HG03469 (cell line): ENCODE results near the gene TTC8.
A peak's percentile ranks its signal among the peaks of the same experiment; 100 is the strongest.
"Not testable (repeated sequence)": the region's sequence is repeated elsewhere in the genome, so short reads cannot be mapped to it uniquely, and the experiment has no call there.

Experiments
- ATAC-seq: cut with Tn5 transposase; IDR thresholded peaks from one replicate; pipeline ENCODE4 v1.9.1; 2021; ENCODE audit warnings: mild to moderate bottlenecking, moderate library complexity, moderate number of reproducible peaks; ENCODE audit not compliant: unreplicated experiment

Gene TTC8

DNA sequence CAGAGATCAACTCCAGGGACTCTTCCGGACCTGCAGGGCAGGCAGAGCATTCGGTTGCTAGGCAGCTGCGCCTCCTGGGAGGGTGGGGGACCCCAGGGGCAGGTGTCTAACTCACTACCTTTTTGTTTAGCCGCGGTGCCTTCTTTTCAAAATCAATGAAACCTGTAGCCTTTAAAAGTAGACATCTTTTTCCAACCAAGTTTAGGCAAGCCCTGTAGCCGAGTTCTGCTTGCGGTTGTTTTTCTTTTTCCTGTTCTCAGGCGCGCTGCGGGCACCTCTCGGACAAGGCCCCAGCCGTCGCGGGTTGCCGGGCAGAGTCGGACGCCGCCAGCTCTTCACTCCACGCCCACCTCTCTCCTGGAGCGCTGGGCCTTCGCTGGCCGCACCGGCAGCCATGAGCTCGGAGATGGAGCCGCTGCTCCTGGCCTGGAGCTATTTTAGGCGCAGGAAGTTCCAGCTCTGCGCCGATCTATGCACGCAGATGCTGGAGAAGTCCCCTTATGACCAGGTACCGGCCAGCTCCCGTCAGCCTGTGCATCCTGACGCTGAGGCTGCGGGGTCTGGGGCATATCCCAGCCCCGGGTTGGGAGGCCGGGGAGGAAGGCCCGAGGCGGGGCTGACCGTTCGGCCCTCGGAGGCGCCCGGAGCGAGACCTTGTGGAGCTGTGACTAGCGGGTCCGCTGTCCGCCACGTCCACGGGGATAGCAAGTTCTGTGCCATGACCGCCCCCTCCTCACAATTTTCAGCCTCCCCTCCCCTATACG, at the start of gene TTC8:
TSS of gene TTC8 (plus strand) at position 338 of the 764 bp plus-strand sequence. CDS start at position 395, 57 bp downstream.
- ATAC-seq, result peak; percentile 94

DNA sequence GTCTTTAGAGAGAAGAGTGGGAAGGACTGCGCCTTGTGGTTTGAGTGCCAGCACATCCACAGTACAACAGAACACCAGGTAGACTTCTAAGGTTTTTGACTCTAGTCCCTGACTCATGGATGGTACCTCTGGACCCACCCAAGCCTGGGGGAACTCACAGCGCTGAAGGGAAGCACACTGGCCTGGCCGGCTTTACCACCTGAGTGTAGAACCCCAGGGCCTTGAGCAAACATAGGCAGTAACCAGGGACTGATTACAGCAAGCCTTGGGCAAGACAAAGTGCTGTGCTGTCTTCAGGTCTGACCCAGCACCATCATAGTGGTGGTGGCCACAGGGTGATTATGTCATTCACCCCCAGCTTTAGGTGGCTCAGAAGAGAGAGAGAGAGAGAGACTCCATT, 48.9 kb upstream of the TTC8 start:
- no peak for ATAC-seq

DNA sequence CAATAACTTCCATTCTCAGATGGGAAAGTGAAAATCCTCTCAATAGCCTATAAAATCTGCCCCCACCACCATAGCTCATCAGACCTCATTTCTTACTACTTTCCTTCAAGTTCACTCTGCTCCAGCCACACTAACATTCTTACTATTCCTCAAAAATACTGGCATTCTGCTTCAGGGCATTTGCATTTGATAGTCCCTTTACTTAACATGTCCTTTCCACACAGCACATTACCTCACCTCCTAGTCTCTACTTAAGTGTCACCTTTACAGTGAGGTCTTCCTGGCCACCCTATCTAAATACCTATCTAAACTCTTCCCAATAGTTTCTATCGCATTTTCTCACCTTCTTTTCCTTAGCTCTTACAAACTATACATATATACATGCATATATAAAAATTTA, 38.5 kb upstream of the TTC8 start:
- no peak for ATAC-seq

DNA sequence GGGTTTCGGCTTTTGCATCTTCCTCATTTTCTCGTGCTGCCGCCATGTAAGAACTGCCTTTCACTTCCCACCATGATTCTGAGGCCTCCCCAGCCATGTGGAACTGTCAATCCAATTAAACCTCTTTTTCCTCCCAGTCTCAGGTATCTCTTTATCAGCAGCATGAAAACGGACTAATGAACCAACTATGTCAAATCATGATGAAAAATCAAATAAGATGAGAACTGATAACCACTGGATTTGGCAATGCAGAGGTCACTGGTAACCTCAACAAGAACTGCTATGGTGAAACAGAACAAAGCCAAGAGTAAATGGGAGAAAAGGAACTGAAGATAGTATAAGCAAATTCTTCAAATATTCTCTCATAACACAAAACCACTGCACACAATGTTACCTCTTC, 37.7 kb upstream of the TTC8 start:
- ATAC-seq, result no peak

DNA sequence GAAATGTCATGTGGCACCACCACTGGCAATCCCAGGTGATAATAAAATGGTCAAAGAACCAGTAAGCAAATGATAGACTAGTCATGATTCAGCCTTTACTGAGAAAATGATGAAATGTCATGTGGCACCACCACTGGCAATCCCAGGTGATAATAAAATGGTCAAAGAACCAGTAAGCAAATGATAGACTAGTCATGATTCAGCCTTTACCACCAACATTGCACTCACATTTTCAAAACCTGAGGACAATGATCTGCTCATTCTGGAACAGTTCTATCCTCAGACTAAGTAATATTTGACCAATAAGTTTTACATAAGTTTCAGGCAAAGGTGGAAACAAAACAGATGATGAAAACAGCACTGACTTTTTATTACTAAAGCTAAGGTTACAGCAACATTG, 34.9 kb upstream of the TTC8 start:
- not testable (repeated sequence) for ATAC-seq

DNA sequence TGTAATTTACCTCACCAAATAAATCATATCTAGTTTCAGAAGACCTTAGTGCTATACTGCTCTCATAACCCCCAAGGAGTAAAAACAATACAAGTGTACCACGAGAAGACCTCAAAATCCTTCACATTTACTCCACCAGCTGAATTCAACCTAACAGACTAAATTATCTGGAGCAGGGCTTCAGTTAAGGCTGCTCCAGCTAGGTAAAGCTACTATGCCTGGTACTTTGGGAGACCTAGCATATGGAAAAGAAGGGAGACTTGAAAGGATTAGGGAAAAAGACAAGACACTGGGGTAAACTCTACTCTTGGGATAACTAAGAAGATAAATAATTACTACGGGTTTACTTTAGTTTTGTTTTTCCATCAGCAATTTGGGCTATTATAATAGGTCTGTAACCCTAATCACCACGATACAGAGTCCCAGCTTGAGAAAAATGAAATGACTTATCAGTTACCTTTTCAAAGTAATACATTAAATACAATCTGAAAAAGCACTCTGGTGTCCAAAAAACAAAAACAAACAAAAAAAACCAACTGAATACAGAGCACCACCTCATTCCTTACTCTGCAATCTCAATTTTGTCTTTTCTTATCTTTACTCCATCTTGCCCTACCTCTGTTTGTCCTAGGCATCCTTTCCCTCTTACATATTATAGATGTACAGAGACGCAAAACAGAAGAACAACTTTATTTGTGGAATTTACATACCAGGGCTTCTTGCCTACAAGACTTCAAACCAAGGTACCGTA, 33.8 kb upstream of the TTC8 start:
- ATAC-seq, result no peak

DNA sequence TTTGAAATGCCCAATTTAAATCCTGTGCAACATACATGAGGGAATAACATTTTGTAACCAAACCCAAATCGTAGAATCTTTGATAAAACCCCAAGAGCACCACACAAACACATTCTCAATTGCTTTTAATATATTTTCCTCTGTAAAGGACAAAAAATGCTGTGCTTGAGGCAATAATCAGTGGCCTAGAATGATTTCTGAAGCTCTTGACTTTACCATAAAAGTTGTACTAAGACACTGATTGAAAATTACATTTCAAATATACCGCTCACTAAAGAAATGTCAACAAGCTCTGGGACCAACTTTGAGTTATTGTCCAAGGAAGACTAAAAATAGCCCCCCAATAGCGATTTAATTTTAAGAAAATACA, 33.2 kb upstream of the TTC8 start:
- no peak for ATAC-seq

DNA sequence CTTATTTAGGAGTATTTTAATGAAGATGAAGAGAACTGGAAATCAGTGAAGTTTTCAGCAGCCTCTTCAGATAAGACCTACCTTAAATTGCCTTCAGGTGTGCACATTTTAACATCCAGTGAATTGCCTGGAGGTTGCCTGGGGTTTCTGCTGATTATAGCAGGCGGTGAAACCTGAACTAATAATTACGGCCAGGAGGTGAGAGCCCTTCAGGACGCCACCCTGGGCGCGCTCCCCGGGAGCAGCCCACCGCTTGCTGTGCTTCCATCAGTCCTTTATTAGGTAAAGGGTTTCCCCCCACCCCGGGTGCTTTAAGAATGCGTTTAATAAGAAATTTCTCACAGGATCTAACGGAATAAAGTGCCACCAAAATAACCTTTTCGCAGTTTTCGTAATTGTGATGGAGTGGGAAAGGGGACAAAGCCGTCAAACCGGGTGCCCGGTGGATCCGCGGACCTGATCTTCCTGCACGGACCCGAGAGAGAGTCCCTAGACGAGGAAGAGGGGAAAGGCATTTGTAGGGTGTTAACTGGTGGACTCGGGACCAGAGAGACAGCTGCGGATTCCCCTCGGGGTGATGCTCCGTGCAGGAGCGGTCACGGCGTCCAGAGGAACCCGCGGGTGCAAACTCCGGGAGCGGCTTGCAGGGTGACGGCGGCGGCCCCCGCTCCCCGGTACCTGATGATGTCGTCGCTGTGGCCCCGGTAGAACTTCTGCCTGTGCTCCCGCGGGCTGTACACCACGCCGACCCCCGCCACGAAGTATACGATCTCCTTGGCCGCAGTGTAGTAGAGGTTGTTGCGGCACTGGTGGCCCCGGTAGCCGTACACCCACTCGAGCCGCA, 32.6 kb upstream of the TTC8 start:
- ATAC-seq, result no peak

DNA sequence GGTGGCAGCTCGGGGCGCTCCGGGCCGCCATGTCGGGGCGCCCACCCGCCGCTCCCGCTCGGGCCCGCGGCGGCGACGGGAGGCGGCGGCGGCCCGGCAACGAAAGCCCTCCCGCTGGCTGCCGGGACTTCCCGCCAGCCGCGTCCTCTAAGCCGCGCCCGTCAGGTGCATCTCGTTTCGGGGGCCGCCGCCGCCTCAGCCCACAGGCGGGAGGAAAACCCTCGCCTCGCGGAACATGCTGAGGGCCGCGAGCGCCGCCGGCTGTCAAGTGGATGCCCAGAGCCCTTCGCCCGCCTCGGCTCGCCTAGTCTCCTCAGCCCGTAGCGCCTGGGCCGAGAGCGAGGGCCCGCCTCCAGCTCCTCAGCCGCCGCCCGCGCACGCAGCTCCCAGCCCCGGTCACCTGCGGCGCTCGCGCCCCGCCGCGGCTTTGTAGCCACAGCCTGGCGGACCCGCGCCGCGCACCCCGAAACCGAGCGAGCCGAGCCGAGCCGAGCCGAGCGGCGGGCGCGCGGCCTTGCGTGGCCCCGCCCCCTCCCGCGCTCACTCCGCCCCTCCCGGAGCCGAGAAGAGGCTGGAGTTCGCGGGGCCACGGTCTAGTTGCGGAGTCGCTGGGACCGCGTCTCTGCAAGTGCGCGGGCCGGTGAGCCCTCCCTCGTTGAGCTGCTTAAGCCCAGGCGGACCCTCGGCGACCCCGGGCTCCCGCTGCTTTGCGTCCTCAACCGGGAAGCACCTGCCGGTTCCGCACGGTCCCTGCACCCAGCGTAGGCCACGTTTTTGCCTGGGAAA, 31.8 kb upstream of the TTC8 start, which contains the start of gene EML5:
TSS of gene EML5 (minus strand) at position 481 of the 786 bp plus-strand sequence. CDS start at position 31, 450 bp downstream.
- ATAC-seq, result peak; percentile 83

DNA sequence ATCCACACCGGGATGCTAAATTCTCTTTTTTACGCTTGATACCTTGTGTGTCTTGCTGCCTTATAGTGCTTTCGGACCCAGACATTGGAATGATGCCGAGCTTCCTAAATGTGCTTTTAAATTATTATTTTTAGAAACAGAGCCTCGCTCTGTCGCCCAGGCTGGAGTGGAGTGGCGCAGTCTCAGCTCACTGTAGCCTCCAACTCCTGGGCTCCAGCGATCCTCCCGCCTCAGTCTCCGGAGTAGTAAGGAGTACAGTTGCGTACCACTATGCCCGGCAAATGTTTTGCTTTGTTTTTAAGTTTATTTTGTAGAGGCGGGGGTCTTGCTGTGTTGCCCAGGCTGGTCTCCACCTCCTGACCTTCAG, 31.2 kb upstream of the TTC8 start:
- ATAC-seq, result no peak

DNA sequence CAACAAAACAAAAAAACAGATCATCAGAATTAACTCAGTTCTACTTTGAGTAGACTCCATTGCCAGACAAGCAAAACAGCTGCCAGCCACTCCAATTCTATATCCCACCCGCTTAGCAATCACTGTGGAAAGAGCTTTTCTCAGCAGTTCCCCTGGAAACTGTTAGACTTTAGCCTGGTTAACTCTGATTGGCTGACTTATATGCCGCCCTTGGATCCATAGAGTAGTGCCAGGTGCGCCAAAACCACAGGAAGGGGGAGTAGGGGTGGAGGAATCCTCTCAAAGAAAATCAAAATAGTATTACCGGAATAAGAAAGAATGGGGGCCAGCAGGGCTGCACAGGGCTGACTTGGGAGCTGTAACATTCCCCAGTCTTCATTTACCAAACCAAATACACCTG, 26.3 kb upstream of the TTC8 start:
- no peak for ATAC-seq

DNA sequence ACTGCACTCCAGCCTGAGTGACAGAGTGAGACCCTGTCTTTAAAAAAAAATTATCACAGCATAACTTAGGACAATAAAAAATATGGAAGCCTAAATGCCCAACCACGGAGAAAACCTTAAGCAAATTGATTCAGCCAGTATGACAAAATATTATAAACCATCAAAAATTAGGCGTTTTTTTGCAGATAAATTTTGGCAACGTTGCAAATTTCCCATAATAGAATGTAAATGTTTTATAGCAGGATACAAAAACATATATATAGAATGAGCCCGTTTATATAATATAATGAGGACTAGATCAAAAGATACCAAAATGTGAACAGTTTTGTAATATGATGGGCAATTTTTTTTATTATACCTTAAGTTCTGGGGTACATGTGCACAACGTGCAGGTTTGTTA, 24.9 kb upstream of the TTC8 start:
- no peak for ATAC-seq

DNA sequence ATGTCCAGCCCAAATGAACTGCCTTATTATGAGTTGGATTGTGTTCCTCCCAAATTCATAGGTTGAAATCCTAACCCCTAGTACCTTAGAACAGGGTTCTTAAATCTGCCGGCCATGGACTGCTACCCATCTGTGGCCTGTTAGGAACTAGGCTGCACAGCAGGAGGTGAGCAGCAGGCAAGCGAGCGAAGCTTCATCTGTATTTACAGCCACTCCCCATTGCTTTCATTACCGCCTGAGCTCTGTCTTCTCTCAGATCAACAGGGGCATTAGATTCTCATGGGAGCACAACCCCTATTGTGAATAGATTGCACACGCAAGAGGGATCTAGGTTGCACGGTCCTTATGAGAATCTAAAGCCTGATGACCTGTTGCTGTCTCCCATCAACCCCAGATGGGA, 21.9 kb upstream of the TTC8 start:
- ATAC-seq, result no peak

DNA sequence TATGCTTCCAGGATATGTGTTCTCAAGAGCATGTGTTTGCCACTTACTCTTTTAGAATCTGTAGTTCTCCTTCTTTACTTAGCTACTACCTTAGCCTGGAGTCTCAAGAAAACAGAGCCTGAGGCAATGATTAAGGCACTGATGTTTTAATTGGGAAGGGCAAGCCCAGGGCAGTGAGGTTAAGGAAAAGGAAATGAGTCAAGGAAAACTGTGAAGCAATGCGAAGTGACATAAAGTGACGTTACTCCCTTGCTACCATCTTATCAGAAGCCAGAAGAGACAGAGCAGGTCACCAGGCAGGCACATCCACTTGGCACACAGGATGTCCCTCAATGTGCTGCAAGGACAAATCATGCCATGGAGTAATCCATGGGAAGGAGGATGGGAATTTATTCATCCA, 20.4 kb upstream of the TTC8 start:
- no peak for ATAC-seq

DNA sequence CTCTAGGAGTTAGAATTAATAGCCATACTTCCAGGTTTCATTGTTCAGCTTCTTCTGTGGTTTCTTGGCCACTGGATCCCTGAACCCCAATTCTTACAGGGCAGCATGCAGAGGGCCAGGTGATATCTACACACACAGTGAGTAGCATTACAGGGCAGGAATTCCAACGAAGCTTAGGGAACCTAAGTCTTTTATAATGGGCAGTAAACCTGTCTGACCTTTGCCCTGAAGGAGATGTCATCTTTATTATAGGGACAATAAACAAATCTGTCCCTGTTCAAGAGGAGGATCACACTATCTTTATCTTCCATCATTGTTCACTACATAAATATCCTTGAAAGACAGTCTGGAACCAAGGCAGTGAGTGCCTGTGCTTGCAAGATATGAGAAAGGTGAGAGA, 20.0 kb upstream of the TTC8 start:
- ATAC-seq, result no peak

DNA sequence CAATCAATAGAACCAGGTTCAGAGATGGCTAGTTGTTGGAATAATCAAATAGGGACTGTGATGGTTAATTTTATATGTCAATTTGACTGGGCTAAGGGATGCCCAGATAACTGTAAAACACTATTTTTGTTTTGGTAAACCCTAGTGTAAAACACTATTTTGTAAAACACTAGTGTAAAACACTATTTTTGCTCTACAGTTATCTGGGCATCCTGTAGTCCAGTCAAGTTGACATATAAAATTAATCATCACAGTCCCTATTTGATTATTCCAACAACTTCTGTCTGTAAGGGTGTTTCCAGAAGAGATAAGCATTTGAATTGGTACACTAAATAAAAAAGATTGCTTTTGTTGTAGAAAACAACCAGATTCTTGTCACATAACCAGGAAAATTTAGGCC, 16.1 kb upstream of the TTC8 start:
- no peak for ATAC-seq

DNA sequence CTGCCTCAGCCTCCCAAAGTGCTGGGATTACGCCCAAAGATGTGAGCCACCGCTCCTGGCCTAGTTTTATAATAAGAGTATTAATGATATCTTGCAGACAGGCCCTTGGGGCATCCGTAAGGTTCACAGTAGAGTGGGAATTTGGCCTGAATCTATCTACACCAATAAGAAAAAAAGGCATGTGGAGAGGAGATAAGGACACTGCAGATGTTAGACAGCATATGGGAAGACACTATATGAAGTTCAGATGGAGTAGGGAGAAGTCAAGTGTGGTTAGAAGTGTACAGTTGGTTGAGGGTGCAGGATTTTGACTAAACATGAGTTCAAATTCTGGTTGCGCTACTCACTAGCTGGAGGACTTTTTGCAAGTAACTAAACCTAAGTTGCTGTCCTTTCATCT, 8.5 kb upstream of the TTC8 start:
- no peak for ATAC-seq

DNA sequence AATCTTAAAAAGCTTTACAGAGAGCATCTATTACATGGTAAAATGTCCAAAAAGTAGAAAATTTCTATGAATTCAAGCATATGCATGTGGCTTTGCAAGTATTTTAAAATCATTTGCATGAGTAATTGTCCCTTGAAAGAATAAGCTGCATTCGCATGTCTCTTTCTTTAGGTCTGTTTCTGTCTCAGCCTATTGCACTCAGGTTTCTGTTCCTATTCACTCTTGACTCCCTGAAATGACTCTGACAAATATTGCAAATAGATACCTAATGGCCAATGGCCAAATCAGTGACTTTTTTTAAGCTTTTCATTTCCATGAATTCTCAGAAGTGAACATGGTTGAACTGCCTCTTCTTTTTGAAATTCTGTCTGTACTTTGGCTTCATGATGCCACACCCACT, 6.4 kb upstream of the TTC8 start:
- no peak for ATAC-seq

DNA sequence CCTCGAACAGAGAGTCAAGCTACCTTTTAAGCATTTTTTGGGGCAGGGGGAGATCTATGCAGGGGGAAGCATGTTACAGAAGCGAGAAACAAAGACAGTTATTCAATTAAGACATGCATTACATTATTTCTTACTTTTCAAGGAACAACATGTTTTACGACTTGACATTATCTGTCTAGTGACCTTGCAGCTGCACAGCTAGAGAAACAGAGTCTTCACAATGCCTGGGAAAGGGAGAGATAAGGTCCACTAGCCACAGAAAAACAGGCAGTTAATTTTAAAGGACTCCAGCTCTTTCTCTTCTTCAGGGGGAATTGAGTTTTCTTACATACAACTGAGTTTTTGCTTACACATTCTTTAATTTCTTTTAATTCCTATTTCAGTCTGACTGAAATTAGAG, 4.8 kb upstream of the TTC8 start:
- ATAC-seq, result not testable (repeated sequence)

DNA sequence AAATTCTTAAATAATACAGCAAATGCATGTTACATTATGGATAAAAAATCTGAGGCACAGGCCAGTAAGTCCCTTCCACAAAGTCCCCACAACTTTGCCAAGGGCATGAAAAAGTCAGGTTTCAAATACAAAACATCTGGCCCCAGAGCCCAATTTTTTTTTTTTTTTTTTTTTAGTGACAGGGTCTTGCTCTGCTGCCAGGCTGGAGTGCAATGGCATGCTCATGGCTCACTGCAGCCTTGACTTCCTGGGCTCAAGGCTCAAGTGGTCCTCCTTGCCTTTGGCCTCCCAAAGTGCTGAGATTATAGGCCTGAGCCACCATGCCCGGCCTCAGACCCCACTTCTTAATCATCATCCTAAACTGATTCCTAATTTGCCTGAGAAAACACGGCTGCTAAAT, 3.1 kb upstream of the TTC8 start:
- no peak for ATAC-seq

DNA sequence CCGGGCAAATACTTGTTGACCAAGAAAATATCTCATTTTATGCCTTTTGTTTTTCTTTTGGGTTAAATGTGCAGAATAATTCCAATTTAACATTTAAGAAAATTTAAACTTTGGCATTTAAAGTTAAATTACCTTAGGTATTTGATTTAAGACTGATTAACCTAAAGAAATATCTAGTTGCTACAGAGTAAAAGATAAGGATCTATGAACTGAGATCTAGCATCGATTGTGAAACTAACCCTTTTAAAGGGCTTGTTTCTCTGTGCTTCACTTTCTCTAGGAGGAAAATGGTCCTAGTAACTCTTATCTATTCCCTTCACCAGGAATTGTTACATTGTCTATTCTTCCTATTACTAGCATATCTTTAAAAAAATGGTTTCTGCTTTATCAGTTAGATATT, 2.6 kb upstream of the TTC8 start:
- ATAC-seq, result no peak
